SK-N-SH (cell line): Measurements from ENCODE around the gene NBL1. TPM values are rescaled to one million over a fixed set of nuclear protein-coding genes. Genes with fewer than 3 reads are reported as not detected.

ENCODE experiments used
- CTCF ChIA-PET: fragments of 300-600, 350-600 bp; formaldehyde crosslinking; extraction: SDS; loops from one replicate; lab custom pipeline; 2021; lab: Yijun Ruan, JAX
- POLR2A ChIA-PET: fragments of 350-600 bp; sonication (Branson Sonifier 250); formaldehyde crosslinking; extraction: SDS; loops from one replicate; lab custom pipeline; 2020; ENCODE audit warnings: antibody characterized with exemption, inconsistent platforms; lab: Yijun Ruan, JAX
- DNase-seq: peaks from one replicate; pipeline ENCODE4 v3.0.0; 2012
- H2AFZ ChIP-seq: fragments of 200-600 bp; sonication (generic); 2 replicates; pipeline ENCODE4 v1.8.1; 2016; ENCODE audit warnings: antibody characterized with exemption, mild to moderate bottlenecking, low read depth
- H3F3A ChIP-seq: fragments of 200-600 bp; sonication (generic); replicated peaks from 2 replicates; pipeline ENCODE3; 2016; ENCODE audit warnings: antibody characterized with exemption, mild to moderate bottlenecking; ENCODE audit not compliant: insufficient read depth
- H3K27ac ChIP-seq, 2 experiments: fragments of 200-500 bp in 1 of 2; fragments of 200-600 bp in 1 of 2; sonication (Bioruptor generic) in 1 of 2; sonication (generic), shearing (Covaris generic) in 1 of 2; 2 replicates each; pipeline versions ENCODE4 v1.5.1 to v1.6.1; 2014 to 2016; ENCODE audit warnings: low read depth in 2 of 2, inconsistent platforms in 1 of 2, low read length in 1 of 2, mild to moderate bottlenecking in 1 of 2, mixed read lengths in 1 of 2
- H3K27me3 ChIP-seq: fragments of 200-600 bp; sonication (generic), shearing (Covaris generic); 2 replicates; pipeline ENCODE4 v1.6.1; 2016; ENCODE audit warnings: mixed run types; ENCODE audit not compliant: insufficient read depth
- H3K36me3 ChIP-seq, 2 experiments: fragments of 200-500 bp in 1 of 2; fragments of 200-600 bp in 1 of 2; sonication (Bioruptor generic) in 1 of 2; sonication (generic) in 1 of 2; replicated peaks in 1 of 2; 2 replicates each; pipeline versions ENCODE3 to v1.5.1; 2014 to 2016; ENCODE audit warnings: low read length in 1 of 2, mild to moderate bottlenecking in 1 of 2; ENCODE audit not compliant: insufficient read depth in 2 of 2, control insufficient read depth in 1 of 2
- H3K4me1 ChIP-seq, 2 experiments: fragments of 200-500 bp in 1 of 2; fragments of 200-600 bp in 1 of 2; sonication (Bioruptor generic) in 1 of 2; sonication (generic), shearing (Covaris generic) in 1 of 2; 2 replicates each; pipeline versions ENCODE4 v1.5.1 to v1.6.1; 2014 to 2016; ENCODE audit warnings: low read depth in 1 of 2, low read length in 1 of 2, mixed run types in 1 of 2; ENCODE audit not compliant: insufficient read depth in 2 of 2, control insufficient read depth in 1 of 2
- H3K4me2 ChIP-seq: fragments of 200-600 bp; sonication (generic), shearing (Covaris generic); 2 replicates; pipeline ENCODE4 v1.6.1; 2017; ENCODE audit warnings: mixed run types
- H3K4me3 ChIP-seq, 2 experiments: fragments of 200-500 bp in 1 of 2; fragments of 200-600 bp in 1 of 2; sonication (Bioruptor generic) in 1 of 2; sonication (generic), shearing (Covaris generic) in 1 of 2; 2 replicates each; pipeline versions ENCODE4 v1.5.1 to v1.8.1; 2014 to 2016; ENCODE audit warnings: low read depth in 2 of 2, inconsistent platforms in 1 of 2, low read length in 1 of 2, mild to moderate bottlenecking in 1 of 2, mixed read lengths in 1 of 2, moderate library complexity in 1 of 2
- H3K79me2 ChIP-seq: fragments of 200-600 bp; sonication (generic); 2 replicates; pipeline ENCODE4 v1.8.1; 2017; ENCODE audit warnings: mild to moderate bottlenecking; ENCODE audit not compliant: insufficient read depth
- H3K9ac ChIP-seq: fragments of 200-600 bp; sonication (generic); 2 replicates; pipeline ENCODE4 v1.6.1; 2017; ENCODE audit warnings: mixed run types
- H3K9me2 ChIP-seq: fragments of 200-600 bp; sonication (generic); 2 replicates; pipeline ENCODE4 v1.6.1; 2017; ENCODE audit warnings: mixed run types
- H3K9me3 ChIP-seq: fragments of 200-600 bp; sonication (generic); 2 replicates; pipeline ENCODE4 v1.6.1; 2017; ENCODE audit warnings: mixed run types, mild to moderate bottlenecking, moderate library complexity
- H4K20me1 ChIP-seq: fragments of 200-600 bp; sonication (generic); 2 replicates; pipeline ENCODE4 v1.6.1; 2017; ENCODE audit warnings: mild to moderate bottlenecking, mixed run types; ENCODE audit not compliant: insufficient read depth
- ELF1 ChIP-seq: IDR thresholded peaks from 2 replicates; pipeline ENCODE4 v1.4.0; 2012
- FOXM1 ChIP-seq: IDR thresholded peaks from 2 replicates; pipeline ENCODE4 v1.4.0; 2012; ENCODE audit warnings: low read depth, mild to moderate bottlenecking
- GATA2 ChIP-seq: sonication (generic); formaldehyde crosslinking; IDR thresholded peaks from 2 replicates; pipeline ENCODE4 v1.5.0; 2020; ENCODE audit warnings: mild to moderate bottlenecking, missing genetic modification reagents
- JUND ChIP-seq: IDR thresholded peaks from 2 replicates; pipeline ENCODE4 v1.4.0; 2012
- MAX ChIP-seq: IDR thresholded peaks from 2 replicates; pipeline ENCODE4 v1.4.0; 2012; ENCODE audit warnings: low read depth
- MXI1 ChIP-seq: IDR thresholded peaks from 2 replicates; pipeline ENCODE4 v1.6.1; 2012; ENCODE audit warnings: mild to moderate bottlenecking, low read depth, low read length, improper control_type of control experiment
- PBX3 ChIP-seq: IDR thresholded peaks from 2 replicates; pipeline ENCODE4; 2012
- POLR2AphosphoS5 ChIP-seq: IDR thresholded peaks from 2 replicates; pipeline ENCODE4 v1.6.1; 2012; ENCODE audit warnings: low read depth, low read length
- RAD21 ChIP-seq: IDR thresholded peaks from 2 replicates; pipeline ENCODE4 v1.6.1; 2012; ENCODE audit warnings: mild to moderate bottlenecking, low read length
- REST ChIP-seq: IDR thresholded peaks from 2 replicates; pipeline ENCODE4 v1.6.1; 2012; ENCODE audit warnings: mild to moderate bottlenecking, low read depth, low read length, moderate library complexity
- RXRA ChIP-seq: IDR thresholded peaks from 2 replicates; pipeline ENCODE4 v1.4.0; 2012; ENCODE audit warnings: low read depth, mild to moderate bottlenecking, borderline replicate concordance
- SIN3A ChIP-seq: IDR thresholded peaks from 2 replicates; pipeline ENCODE4 v1.6.1; 2012; ENCODE audit warnings: low read depth, mild to moderate bottlenecking, low read length, moderate library complexity, borderline replicate concordance
- TAF1 ChIP-seq: IDR thresholded peaks from 2 replicates; pipeline ENCODE4 v1.6.1; 2012; ENCODE audit warnings: low read depth, mild to moderate bottlenecking, low read length, moderate library complexity, borderline replicate concordance
- TEAD4 ChIP-seq: IDR thresholded peaks from 2 replicates; pipeline ENCODE4 v1.4.0; 2012; ENCODE audit warnings: mild to moderate bottlenecking, borderline replicate concordance; ENCODE audit not compliant: insufficient read depth
- USF1 ChIP-seq: IDR thresholded peaks from 2 replicates; pipeline ENCODE4 v1.4.0; 2012; ENCODE audit warnings: low read depth, borderline replicate concordance
- ZBTB33 ChIP-seq: IDR thresholded peaks from 2 replicates; pipeline ENCODE4 v1.4.0; 2012; ENCODE audit warnings: low read depth, borderline replicate concordance
- WGBS: methylation state at CpG from one replicate; pipeline ENCODE4 v1.1.6; 2017; ENCODE audit warnings: low lambda C conversion rate; 5-methylcytosine and 5-hydroxymethylcytosine counted together
- polyA plus RNA-seq, 3 experiments: library from polyadenylated mRNA; depleted of rRNA; stranded (reverse); fragments of >200 nt; gene quantifications; 2 replicates each; pipeline ENCODE4 v1.2.3, GENCODE V29; 2012

The NBL1 gene
- polyA plus RNA-seq, 1 of the 3 experiments (the other 2 are of a cell fraction) = 36.1 TPM

- no peaks in the 10 kb centered on the region for H4K20me1 ChIP-seq
- H3K4me2 ChIP-seq = no peak overlapping the region
- 64% methylated on average over 4 of the region's 7 CpGs for WGBS
- CTCF ChIA-PET = interaction anchor here (0.6 to 33.1 kb wide), 6 partner anchors 16 to 371 kb away, joined by 3 to 553 read pairs (median 4); partner anchors contain the start of genes AKR7A2 and SLC66A1
- H3K9me2 ChIP-seq = no peaks in the 10 kb centered on the region
- no peaks in the 10 kb centered on the region for H3K9me3 ChIP-seq
- TF ChIP-seq REST = no peak
- no peak for TF ChIP-seq TAF1
- no peak for TF ChIP-seq SIN3A
- TF ChIP-seq RAD21 = no peak
- TF ChIP-seq RXRA = no peak
- no peak for TF ChIP-seq MXI1
- no peaks in the 10 kb centered on the region for H3K79me2 ChIP-seq
- no peak overlapping the region for H2AFZ ChIP-seq
- H3K4me3 ChIP-seq = no peak overlapping the region
- no peak overlapping the region for H3K27ac ChIP-seq
- no peak for DNase-seq
- H3K9ac ChIP-seq = no peak overlapping the region
- H3K4me1 ChIP-seq = peaks cover 0 to 6% of the 10 kb centered on the region in 2 experiments; a peak in 1 of 4 replicates
- POLR2A ChIA-PET = interaction anchor here (0.6 kb wide), 1 partner anchor 211 kb away, joined by 3 read pairs; no protein-coding TSS in a partner anchor
- H3K36me3 ChIP-seq = no peaks in the 10 kb centered on the region
- no peaks in the 10 kb centered on the region for H3F3A ChIP-seq
- H3K27me3 ChIP-seq = no peaks in the 10 kb centered on the region
Measured at GRCh38 chr1:19682901-19683300, 38.8 kb downstream of the NBL1 start.

GRCh38 chr1:19683351-19683750 lies 39.2 kb downstream of the NBL1 start:
- 63% methylated on average over 5 of the region's 8 CpGs for WGBS
- no peak overlapping the region for H2AFZ ChIP-seq
- H3K9ac ChIP-seq = no peak overlapping the region
- no peaks in the 10 kb centered on the region for H3K79me2 ChIP-seq
- H3K27me3 ChIP-seq = no peaks in the 10 kb centered on the region
- no peak overlapping the region for H3K27ac ChIP-seq
- POLR2A ChIA-PET = no interaction called here
- H3K4me2 ChIP-seq = no peak overlapping the region
- no peaks in the 10 kb centered on the region for H3K9me2 ChIP-seq
- CTCF ChIA-PET = interaction anchor here (1.2 to 33.1 kb wide), 4 partner anchors 21 to 24 kb away, joined by 4 to 553 read pairs (median 7); no protein-coding TSS in a partner anchor
- peaks cover 0 to 6% of the 10 kb centered on the region in 2 experiments; a peak in 1 of 4 replicates for H3K4me1 ChIP-seq
- H4K20me1 ChIP-seq = no peaks in the 10 kb centered on the region
- H3K4me3 ChIP-seq = no peak overlapping the region
- H3F3A ChIP-seq = no peaks in the 10 kb centered on the region
- no peaks in the 10 kb centered on the region for H3K36me3 ChIP-seq
- no peak for DNase-seq
- no peaks in the 10 kb centered on the region for H3K9me3 ChIP-seq
- TF ChIP-seq ELF1 (no peak), MAX (no peak), PBX3 (no peak), ZBTB33 (no peak), JUND (no peak), GATA2 (CRISPR knock-in tag) (no peak), TEAD4 (no peak), USF1 (no peak), MXI1 (no peak), POLR2AphosphoS5 (no peak), REST (no peak), FOXM1 (no peak)
